K562 (cell line): ENCODE results near the gene MALAT1. TPM values are rescaled to one million over a fixed set of nuclear protein-coding genes. Genes with fewer than 3 reads are reported as not detected.

Experiments
- BACH1 ChIP-seq: fragments of 200-800 bp; sonication (Bioruptor generic); IDR thresholded peaks from 2 replicates; pipeline ENCODE4 v1.6.1; 2016; ENCODE audit warnings: missing genetic modification characterization, missing compliant biosample characterization
- BCOR ChIP-seq: fragments of 450-650 bp; IDR thresholded peaks from 2 replicates; pipeline ENCODE4 v1.6.1; 2016
- BHLHE40 ChIP-seq: IDR thresholded peaks from 2 replicates; pipeline ENCODE4 v1.6.1; 2011; ENCODE audit warnings: low read length, improper control_type of control experiment
- C11orf30 ChIP-seq: fragments of 450-650 bp; IDR thresholded peaks from 2 replicates; pipeline ENCODE4 v1.6.1; 2016; ENCODE audit warnings: low read depth, mild to moderate bottlenecking
- CEBPB ChIP-seq: fragments of 450-650 bp; IDR thresholded peaks from 2 replicates; pipeline ENCODE4 v1.6.1; 2016; ENCODE audit warnings: missing genetic modification characterization, missing compliant biosample characterization
- CTBP1 ChIP-seq: fragments of 450-650 bp; IDR thresholded peaks from 2 replicates; pipeline ENCODE4 v1.6.1; 2016; ENCODE audit warnings: borderline replicate concordance
- ETS2 ChIP-seq: IDR thresholded peaks from 2 replicates; pipeline ENCODE4 v1.6.1; 2016; ENCODE audit warnings: borderline replicate concordance, missing genetic modification characterization, mild to moderate bottlenecking, moderate library complexity, missing compliant biosample characterization; ENCODE audit not compliant: poor library complexity, severe bottlenecking
- GABPA ChIP-seq: fragments of 200-800 bp; sonication (Bioruptor generic); conservative IDR thresholded peaks from 2 replicates; pipeline ENCODE4 v1.6.1; 2016; ENCODE audit warnings: low read depth, missing genetic modification characterization, missing compliant biosample characterization
- HDAC3 ChIP-seq: fragments of 450-650 bp; IDR thresholded peaks from 2 replicates; pipeline ENCODE4 v1.6.1; 2018; ENCODE audit warnings: borderline replicate concordance, mild to moderate bottlenecking, moderate library complexity; ENCODE audit not compliant: partially characterized antibody
- KDM1A ChIP-seq, 2 experiments: fragments of 450-650 bp; IDR thresholded peaks; 2 replicates each; pipeline ENCODE4 v1.6.1; 2016; ENCODE audit warnings: mild to moderate bottlenecking in 2 of 2
- KLF6 ChIP-seq: fragments of 250-450 bp; sonication (Bioruptor Pico); IDR thresholded peaks from 2 replicates; pipeline ENCODE4 v1.4.0; 2020; ENCODE audit warnings: mild to moderate bottlenecking, moderate library complexity, borderline replicate concordance
- MEF2A ChIP-seq: IDR thresholded peaks from 2 replicates; pipeline ENCODE4 v1.6.1; 2011; ENCODE audit warnings: low read depth, mild to moderate bottlenecking, low read length, moderate library complexity; ENCODE audit not compliant: control insufficient read depth
- MTA1 ChIP-seq: fragments of 450-650 bp; IDR thresholded peaks from 2 replicates; pipeline ENCODE4 v1.6.1; 2017; ENCODE audit warnings: borderline replicate concordance
- NFYB ChIP-seq: IDR thresholded peaks from 2 replicates; pipeline ENCODE4 v1.6.1; 2011; ENCODE audit warnings: mild to moderate bottlenecking, moderate library complexity; ENCODE audit not compliant: insufficient read length; ENCODE audit errors: extremely low read depth
- NR2C2 ChIP-seq, 2 experiments: fragments of 200-800 bp in 1 of 2; sonication (Bioruptor generic) in 1 of 2; sonication (generic) in 1 of 2; formaldehyde crosslinking in 1 of 2; IDR thresholded peaks; 2 replicates each; pipeline versions ENCODE4 v1.6.1 to v1.8.0; 2016 to 2022; ENCODE audit warnings: mild to moderate bottlenecking in 1 of 2, missing compliant biosample characterization in 1 of 2, missing genetic modification characterization in 1 of 2, missing genetic modification reagents in 1 of 2
- PTTG1 ChIP-seq: fragments of 450-650 bp; IDR thresholded peaks from 2 replicates; pipeline ENCODE4 v1.6.1; 2016; ENCODE audit warnings: low read depth, mild to moderate bottlenecking, missing genetic modification characterization, missing compliant biosample characterization
- RBM14 ChIP-seq: fragments of 200-400 bp; formaldehyde crosslinking; IDR thresholded peaks from 2 replicates; pipeline ENCODE4 v1.6.1; 2018; ENCODE audit warnings: low read depth, mild to moderate bottlenecking, low read length, moderate library complexity, borderline replicate concordance; ENCODE audit not compliant: insufficient read depth
- RBM25 ChIP-seq: fragments of 200-400 bp; formaldehyde crosslinking; IDR thresholded peaks from 2 replicates; pipeline ENCODE4 v1.6.1; 2018; ENCODE audit warnings: low read length, low read depth, moderate library complexity; ENCODE audit not compliant: severe bottlenecking
- SIN3A ChIP-seq, 2 experiments: fragments of 150-350 bp in 1 of 2; IDR thresholded peaks; 2 replicates each; pipeline ENCODE4 v1.6.1; 2011 to 2016; ENCODE audit warnings: borderline replicate concordance in 2 of 2, low read depth in 2 of 2, low read length in 2 of 2, mild to moderate bottlenecking in 2 of 2, moderate library complexity in 2 of 2; ENCODE audit not compliant: control insufficient read depth in 1 of 2
- SIX5 ChIP-seq, 2 experiments: IDR thresholded peaks; 2 replicates each; pipeline ENCODE4 v1.6.1; 2011; ENCODE audit warnings: low read length in 2 of 2, borderline replicate concordance in 1 of 2, low read depth in 1 of 2, mild to moderate bottlenecking in 1 of 2, moderate library complexity in 1 of 2; ENCODE audit not compliant: insufficient read depth in 1 of 2
- ZNF121 ChIP-seq: sonication (generic); formaldehyde crosslinking; conservative IDR thresholded peaks from 2 replicates; pipeline ENCODE4 v1.8.0; 2022; ENCODE audit warnings: missing genetic modification reagents
- ZNF717 ChIP-seq: fragments of 250-450 bp; sonication (Bioruptor Pico); IDR thresholded peaks from 2 replicates; pipeline ENCODE4 v1.5.0; 2021
- ZNF76 ChIP-seq: fragments of 250-450 bp; sonication (Bioruptor Pico); IDR thresholded peaks from 2 replicates; pipeline ENCODE4 v1.4.0; 2020; ENCODE audit warnings: mild to moderate bottlenecking, moderate library complexity, borderline replicate concordance
- polyA plus RNA-seq, 8 experiments: library from polyadenylated mRNA; depleted of rRNA in 4 of 8; stranded (reverse) in 5 of 8; unstranded in 3 of 8; fragments of >200 nt; fragmentation: Nextera tagmentation in 2 of 8; fragmentation: Illumina TruSeq in 1 of 8; extraction: Ambion mirVana in 2 of 8; extraction: Trizol in 1 of 8; gene quantifications; 2 replicates each; pipeline versions ENCODE4 v1.2.1 to v1.2.3, GENCODE V29; 2011 to 2014; ENCODE audit warnings: inconsistent platforms in 1 of 8, missing spikeins in 1 of 8
- total RNA-seq, 7 experiments: library from RNA; depleted of rRNA in 6 of 7; stranded (reverse); fragments of >200 nt in 6 of 7; fragmentation: Illumina TruSeq in 2 of 7; extraction: Trizol in 2 of 7; gene quantifications; 2 replicates each; pipeline versions ENCODE4 v1.2.1 to v1.2.3, GENCODE V29; 2011 to 2021; ENCODE audit warnings: low replicate concordance in 1 of 7
- TF ChIP-seq, protein P1 (sequence below): sonication (generic); formaldehyde crosslinking; IDR thresholded peaks from 2 replicates; pipeline ENCODE4 v1.8.1; 2023; ENCODE audit warnings: missing genetic modification reagents, mild to moderate bottlenecking, borderline replicate concordance

Gene MALAT1
- total and polyA plus RNA-seq, 9 of the 15 experiments (the other 6 are each of a cell fraction or from before 2014, with no cell fraction given), result 363 to 8,715 (median 2,351) TPM

DNA sequence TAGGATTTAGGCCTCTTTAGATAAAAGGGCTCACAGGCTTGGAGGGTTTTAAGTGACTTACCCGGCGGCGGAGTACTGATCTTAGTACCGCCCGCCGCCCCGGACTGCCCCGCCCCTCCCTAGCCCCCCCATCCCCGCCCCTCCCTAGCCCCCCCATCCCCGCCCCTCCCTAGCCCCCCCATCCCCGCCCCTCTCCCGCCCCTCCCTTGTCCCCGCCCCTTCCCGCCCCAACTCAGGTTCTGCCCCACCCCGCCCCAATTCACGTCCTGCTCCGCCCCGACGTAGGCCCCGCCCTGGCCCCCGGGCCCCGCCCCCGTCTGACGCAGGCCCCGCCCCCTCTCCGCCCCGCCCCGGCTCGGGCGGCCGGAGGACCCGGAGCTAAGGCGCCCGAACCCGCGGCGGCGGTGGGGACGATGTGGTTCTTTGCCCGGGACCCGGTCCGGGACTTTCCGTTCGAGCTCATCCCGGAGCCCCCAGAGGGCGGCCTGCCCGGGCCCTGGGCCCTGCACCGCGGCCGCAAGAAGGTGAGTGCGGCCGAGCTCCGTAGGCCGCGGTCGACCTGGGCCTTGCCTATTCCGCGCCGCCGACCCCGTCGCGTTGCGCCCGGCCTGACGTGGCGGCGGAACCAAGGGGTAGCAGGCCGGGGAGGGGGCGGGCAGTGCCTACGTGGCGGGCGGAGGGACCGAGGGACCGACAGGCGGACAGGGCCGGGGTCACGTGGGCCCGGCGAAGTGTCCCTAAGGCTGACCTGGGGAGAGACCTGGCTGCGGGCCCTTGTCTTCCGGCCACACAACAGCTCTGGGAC, 26.1 kb downstream of the MALAT1 start, which contains the start of gene SCYL1 (continued):
- TF ChIP-seq, protein P1, sequence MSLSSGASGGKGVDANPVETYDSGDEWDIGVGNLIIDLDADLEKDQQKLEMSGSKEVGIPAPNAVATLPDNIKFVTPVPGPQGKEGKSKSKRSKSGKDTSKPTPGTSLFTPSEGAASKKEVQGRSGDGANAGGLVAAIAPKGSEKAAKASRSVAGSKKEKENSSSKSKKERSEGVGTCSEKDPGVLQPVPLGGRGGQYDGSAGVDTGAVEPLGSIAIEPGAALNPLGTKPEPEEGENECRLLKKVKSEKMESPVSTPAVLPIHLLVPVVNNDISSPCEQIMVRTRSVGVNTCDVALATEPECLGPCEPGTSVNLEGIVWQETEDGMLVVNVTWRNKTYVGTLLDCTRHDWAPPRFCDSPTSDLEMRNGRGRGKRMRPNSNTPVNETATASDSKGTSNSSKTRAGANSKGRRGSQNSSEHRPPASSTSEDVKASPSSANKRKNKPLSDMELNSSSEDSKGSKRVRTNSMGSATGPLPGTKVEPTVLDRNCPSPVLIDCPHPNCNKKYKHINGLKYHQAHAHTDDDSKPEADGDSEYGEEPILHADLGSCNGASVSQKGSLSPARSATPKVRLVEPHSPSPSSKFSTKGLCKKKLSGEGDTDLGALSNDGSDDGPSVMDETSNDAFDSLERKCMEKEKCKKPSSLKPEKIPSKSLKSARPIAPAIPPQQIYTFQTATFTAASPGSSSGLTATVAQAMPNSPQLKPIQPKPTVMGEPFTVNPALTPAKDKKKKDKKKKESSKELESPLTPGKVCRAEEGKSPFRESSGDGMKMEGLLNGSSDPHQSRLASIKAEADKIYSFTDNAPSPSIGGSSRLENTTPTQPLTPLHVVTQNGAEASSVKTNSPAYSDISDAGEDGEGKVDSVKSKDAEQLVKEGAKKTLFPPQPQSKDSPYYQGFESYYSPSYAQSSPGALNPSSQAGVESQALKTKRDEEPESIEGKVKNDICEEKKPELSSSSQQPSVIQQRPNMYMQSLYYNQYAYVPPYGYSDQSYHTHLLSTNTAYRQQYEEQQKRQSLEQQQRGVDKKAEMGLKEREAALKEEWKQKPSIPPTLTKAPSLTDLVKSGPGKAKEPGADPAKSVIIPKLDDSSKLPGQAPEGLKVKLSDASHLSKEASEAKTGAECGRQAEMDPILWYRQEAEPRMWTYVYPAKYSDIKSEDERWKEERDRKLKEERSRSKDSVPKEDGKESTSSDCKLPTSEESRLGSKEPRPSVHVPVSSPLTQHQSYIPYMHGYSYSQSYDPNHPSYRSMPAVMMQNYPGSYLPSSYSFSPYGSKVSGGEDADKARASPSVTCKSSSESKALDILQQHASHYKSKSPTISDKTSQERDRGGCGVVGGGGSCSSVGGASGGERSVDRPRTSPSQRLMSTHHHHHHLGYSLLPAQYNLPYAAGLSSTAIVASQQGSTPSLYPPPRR (CRISPR knock-in tag), result no peak
- TF ChIP-seq BCOR (no peak), CTBP1 (peak; percentile 47; the same call in 1 of the 2 replicates), NFYB (no peak), ETS2 (no peak), C11orf30 (no peak), KLF6 (CRISPR knock-in tag) (no peak), GABPA (tag) (no peak), MEF2A (no peak), BHLHE40 (no peak), BACH1 (no peak), ZNF76 (CRISPR knock-in tag) (no peak), RBM25 (no peak), PTTG1 (tag) (no peak), NR2C2 (CRISPR knock-in tag; IDR thresholded peaks at IDR 0.05) (0 out of 2 replicates have a peak, but pooled peaks have one; percentile 59), NR2C2 (tag; IDR thresholded peaks at IDR 0.05) (peak; percentile 53; the same call in 1 of the 2 replicates), KDM1A (IDR thresholded peaks at IDR 0.05) (no peak), ZNF717 (CRISPR knock-in tag) (no peak), SIN3A (IDR thresholded peaks at IDR 0.05; ENCODE audit: borderline replicate concordance in 2 of 2, control insufficient read depth in 1 of 2, low read depth in 2 of 2, low read length in 2 of 2) (peak in 1 of 2 experiments; percentile 41; a peak in 1 of 4 replicates), SIX5 (IDR thresholded peaks at IDR 0.05; ENCODE audit: borderline replicate concordance in 1 of 2, insufficient read depth in 1 of 2, low read depth in 1 of 2, low read length in 2 of 2) (no peak), ZNF121 (CRISPR knock-in tag) (no peak), MTA1 (no peak), CEBPB (tag) (no peak), HDAC3 (no peak), RBM14 (no peak)
